Amniotic epithelial cell (primary cell): Measurements from ENCODE around the gene C6.

Source experiments
- DNase-seq: peaks from one replicate; pipeline ENCODE4 v3.0.0-alpha.2; 2010; ENCODE audit warnings: low read depth

The C6 gene

DNA sequence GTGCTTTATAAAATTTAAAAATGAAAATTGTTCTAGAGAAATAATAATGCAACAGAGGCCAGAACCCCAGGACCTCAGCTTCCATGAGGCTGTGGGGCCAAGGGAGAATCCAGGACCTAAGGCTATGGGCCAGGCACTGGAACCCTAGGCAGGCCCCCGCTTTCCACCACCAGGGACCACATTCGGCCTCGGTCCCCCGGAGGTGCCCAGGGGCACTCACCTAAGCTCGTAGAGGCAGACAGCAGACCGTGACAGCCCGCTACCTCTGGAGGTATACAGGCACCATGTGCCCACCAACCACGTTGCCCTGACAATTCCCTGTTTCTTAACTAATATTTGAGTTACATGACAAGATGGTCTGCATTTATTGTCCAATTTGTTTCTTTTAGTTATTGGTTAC lies 92.7 kb downstream of the C6 start:
- DNase-seq = no peak

DNA sequence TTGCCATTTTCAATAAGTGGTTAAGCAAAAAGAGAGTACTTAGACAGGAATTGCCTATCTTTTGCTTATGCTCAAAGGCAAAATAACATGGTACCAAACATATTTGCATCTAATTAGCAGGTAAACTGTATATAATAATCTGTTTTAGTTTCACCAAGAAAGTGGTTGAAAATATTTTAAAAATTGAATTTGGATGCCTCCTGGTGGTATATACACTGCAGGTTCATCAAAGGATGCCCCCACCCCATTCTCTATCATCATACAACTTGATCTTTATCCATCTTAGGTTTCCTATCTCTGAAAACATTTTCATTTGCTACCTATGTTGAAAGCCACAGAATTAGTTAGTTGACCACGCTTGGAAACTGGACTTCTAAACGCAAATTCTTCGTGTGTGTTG lies 95.2 kb downstream of the C6 start:
- no peak for DNase-seq

DNA sequence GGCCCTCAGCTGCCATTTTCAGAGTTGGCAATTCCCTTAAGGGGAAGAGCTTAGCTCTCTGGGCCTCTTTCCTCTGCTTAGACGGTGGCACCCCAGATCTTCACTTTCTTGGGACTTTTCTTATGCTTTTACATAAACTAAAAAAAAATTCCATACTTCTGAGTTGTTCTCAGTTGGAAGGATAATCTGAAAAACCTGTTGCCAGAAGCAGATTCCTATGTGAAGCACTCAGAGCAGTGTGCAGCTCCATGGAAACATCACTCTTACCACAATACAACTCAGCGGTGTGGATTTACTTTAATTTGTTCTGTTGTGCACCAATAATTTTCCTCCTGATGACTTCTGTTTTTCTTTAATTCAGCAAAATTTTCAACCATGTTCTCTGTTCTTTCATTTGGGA lies 98.1 kb downstream of the C6 start:
- no peak for DNase-seq

DNA sequence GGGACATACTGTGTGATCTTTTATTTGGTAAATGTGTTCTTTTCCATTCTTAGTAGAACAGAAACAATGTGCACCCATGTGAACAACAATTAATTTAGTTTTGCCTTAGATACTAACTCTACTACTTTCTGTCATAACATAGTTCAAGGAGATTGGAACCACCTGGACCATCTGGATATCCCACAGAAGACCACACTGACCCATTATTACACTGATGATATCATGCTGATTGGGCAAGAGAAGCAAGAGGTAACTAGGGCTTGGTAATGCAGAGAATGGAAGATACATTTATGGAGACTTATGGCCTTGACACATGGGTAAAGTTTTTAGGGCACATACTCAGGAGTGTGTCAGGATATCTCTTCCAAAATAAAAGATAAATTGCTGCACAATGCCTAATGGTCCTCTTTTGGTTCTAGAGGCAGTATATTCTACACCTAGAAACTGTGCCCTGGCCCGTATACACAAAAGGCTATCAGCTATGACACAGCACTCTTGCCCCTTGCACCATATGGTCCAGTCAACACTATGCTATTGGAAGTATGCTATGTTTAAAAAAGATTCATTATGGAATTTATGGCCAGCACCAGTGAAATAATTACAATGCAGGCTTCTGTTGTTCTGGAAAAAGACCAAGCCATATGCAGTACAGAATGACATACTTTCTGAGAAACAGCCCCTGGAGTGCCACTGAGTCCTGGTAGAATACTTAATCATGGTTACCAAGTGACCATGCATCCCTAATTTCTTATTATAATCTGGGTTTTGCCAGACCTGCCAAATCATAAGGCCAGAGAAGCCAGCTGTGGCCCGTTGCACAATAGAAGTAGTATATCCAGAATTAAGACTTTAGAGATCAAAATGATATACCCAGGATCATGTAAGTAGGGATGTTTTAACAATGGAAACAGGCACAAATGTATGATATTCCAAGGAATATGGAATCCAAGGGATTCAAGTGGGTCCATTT lies 100.6 kb downstream of the C6 start:
- no peak for DNase-seq

DNA sequence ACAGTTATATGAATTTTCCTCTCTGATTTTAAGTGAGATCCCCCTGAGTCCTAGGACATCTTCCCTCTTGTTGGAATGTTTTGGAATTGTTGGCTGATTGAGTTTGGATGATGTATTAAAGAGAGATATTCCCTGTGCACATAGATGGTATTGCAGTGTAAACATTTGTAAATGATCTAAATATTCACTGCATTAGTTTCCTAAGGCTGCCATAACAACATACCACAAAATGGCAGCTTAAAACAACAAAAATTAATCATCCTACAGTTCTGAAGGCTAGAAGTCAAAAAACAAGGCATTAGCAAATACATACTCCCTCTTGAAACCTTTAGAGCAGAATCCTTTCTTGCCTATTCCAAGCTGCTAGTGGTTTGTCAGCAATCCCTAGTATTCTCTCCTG lies 104.1 kb downstream of the C6 start:
- DNase-seq = no peak

DNA sequence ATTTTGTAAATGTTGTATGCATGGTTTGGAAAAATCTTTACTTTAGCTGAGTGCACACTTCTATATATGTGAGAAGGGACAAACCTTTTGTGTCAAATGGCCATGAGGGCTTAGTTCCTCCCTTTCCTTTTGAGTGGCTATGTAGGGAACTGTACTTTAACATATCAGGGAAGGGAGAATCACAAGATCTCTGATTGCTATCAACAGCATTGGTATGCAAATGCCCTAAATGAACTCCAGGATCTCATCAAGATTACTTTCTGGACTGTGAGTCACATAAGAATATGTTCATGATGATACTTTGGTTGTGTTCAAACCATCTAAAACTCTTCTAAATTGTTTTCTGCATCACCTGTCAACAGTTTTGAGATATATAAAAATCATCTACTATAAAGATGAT lies 111.0 kb downstream of the C6 start:
- DNase-seq = no peak

DNA sequence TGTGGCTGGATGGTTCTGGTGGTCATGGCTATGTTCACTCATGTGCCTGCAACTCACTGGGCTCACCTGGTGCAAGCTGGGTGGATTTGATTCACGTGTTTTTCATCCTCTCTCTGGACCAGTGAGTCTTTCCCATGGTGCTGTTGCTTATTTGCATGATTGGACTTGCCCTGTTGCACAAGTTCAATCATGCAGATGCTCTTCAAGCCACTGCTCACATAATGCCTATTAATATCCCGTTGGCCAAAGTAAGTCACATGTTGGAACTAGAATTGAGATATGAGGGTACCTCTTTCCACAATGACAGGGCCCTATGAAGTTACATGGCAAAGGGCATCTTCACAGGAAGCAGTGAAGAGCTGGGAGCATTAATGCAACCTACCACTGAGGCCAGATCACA lies 115.7 kb downstream of the C6 start:
- no peak for DNase-seq

DNA sequence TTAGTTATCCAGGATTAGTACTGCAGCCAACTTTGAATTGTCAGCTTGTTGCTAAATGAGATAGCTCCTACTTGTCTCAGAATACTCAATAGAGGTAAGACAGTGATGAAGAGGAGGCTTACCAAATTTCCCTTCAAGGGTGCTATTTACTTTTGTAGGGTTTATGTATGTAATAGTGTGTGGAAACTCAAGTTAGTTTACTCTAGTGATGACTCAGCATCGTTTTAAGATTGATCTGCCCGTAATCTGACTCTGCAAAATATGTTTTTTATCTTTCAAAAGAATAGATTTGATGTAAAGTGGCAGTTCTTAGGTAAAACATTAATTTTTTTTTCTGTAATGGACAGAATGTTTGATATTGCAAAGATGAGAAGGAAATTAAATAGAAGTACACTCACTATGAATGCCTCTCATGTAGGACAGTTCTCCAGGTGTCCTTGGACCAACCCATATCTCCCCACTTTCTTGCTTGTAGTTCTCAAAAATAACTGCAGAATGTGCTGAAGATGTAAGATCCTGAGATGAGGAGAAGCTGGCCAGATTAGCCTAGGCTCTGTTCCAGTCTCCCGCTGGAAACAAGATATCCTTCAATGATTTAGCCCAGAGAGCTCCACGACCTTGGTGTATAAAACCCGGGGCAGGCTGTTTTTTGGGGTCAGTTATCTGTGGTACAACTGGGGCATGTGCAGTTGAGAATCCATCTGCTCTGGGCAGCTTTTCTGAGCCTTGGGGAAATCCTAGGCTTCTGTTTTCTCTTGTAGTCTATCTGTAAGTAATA lies 117.8 kb downstream of the C6 start:
- no peak for DNase-seq

DNA sequence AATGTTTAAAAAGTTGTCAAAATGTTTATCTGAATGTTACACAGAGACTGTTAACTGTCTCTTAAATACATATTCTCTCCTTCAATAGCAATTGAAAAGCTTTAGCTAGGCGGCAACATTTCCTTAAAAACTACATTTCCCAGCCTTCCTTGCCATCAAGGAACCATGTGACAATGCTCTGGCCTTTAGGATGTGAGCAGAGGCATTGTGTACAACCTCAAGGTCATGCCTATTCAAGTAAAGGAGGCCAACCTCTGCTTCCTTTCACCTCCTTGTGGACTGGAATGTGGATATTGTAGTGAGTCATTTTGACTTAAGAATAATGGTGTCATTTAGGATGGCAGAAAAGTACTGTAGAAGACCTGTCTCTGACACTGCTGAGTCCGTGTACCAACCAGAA lies 118.5 kb downstream of the C6 start:
- DNase-seq = no peak

DNA sequence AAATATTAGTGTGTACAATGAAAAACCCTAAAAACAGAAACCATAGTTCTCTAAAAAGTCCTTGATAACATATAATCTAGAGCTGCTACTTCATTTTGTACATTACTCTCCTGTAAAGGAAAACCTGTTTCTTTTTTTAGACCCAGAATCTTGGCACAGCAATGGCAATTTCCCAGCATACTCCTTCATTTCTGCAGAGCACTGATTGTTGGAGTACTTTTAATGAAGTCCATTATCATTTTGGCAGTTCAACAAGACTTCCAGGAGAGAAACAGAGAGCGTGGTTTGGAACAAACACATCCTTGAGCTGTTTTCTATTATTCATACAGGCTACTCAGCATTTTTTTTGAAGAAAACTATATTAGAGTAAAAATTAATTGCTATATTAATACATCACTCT lies 119.5 kb downstream of the C6 start:
- DNase-seq = no peak
